PC-3 (cell line): ENCODE measurements around the gene PREB. TPM values are rescaled to one million over a fixed set of nuclear protein-coding genes. Genes with fewer than 3 reads are reported as not detected.

Experiments
- ATAC-seq: fragments of 200-7000 bp; cut with Tn5 transposase; 2 replicates; pipeline ENCODE4 v1.9.1; 2020; ENCODE audit warnings: mild to moderate bottlenecking, moderate library complexity
- Bru-seq: library from RNA; stranded (reverse); fragments of 400-500 nt; gene quantifications from one replicate; lab custom pipeline; 2021; lab: Mats Ljungman, UMichigan
- BruChase-seq, 2 experiments: library from RNA; stranded (reverse); fragments of 400-500 nt; gene quantifications; one replicate each; lab custom pipeline; 2021; lab: Mats Ljungman, UMichigan
- BruUV-seq: library from RNA; stranded (reverse); fragments of 400-500 nt; replicated peaks from 2 replicates; lab custom pipeline; 2021; lab: Mats Ljungman, UMichigan
- CTCF ChIA-PET: fragments of 300-600 bp; sonication (Branson Sonifier 250); formaldehyde crosslinking; loops from one replicate; lab custom pipeline; 2022; ENCODE audit warnings: antibody characterized with exemption; lab: Charles Lee
- POLR2A ChIA-PET: fragments of 300-600 bp; sonication (Branson Sonifier 250); formaldehyde crosslinking; loops from one replicate; lab custom pipeline; 2022; ENCODE audit warnings: antibody characterized with exemption; ENCODE audit not compliant: unreplicated experiment; lab: Charles Lee
- DNase-seq: peaks from one replicate; pipeline ENCODE4 v3.0.0-alpha.2; 2015
- H2AFZ ChIP-seq: fragments of 300-600 bp; sonication (generic); 2 replicates; pipeline ENCODE4 v1.6.0; 2016; ENCODE audit warnings: antibody characterized with exemption, low read length
- H3F3A ChIP-seq: fragments of 300-600 bp; sonication (generic); one replicate; pipeline ENCODE4 v1.6.0; 2017; ENCODE audit warnings: antibody characterized with exemption, low read length, control low read depth, mild to moderate bottlenecking; ENCODE audit not compliant: unreplicated experiment
- H3K27ac ChIP-seq: fragments of 300-600 bp; sonication (generic); 2 replicates; pipeline ENCODE4 v1.5.1; 2016; ENCODE audit warnings: mild to moderate bottlenecking, low read length
- H3K27me3 ChIP-seq: fragments of 300-600 bp; sonication (generic); 2 replicates; pipeline ENCODE4 v1.6.1; 2016; ENCODE audit warnings: low read length, mixed read lengths
- H3K36me3 ChIP-seq: fragments of 300-600 bp; sonication (generic); 2 replicates; pipeline ENCODE4 v1.6.1; 2016; ENCODE audit warnings: low read depth, mixed run types, low read length, mixed read lengths
- H3K4me1 ChIP-seq: fragments of 300-600 bp; sonication (generic); 2 replicates; pipeline ENCODE4 v1.5.1; 2016; ENCODE audit warnings: low read length; ENCODE audit not compliant: insufficient read depth
- H3K4me2 ChIP-seq: fragments of 300-600 bp; sonication (generic); 2 replicates; pipeline ENCODE4 v1.6.0; 2016; ENCODE audit warnings: low read length
- H3K4me3 ChIP-seq: fragments of 300-600 bp; sonication (generic); 2 replicates; pipeline ENCODE4 v1.5.1; 2016; ENCODE audit warnings: mild to moderate bottlenecking, low read length, mixed read lengths
- H3K79me2 ChIP-seq: fragments of 300-600 bp; sonication (generic); 2 replicates; pipeline ENCODE4 v1.6.1; 2017; ENCODE audit warnings: low read length, mixed read lengths
- H3K9ac ChIP-seq: fragments of 300-600 bp; sonication (generic); 2 replicates; pipeline ENCODE4 v1.6.0; 2016; ENCODE audit warnings: mild to moderate bottlenecking, low read length
- H3K9me2 ChIP-seq: fragments of 300-600 bp; sonication (generic); replicated peaks from 2 replicates; pipeline ENCODE4 v1.6.1; 2016; ENCODE audit warnings: mixed run types, low read length, mixed read lengths
- H3K9me3 ChIP-seq: fragments of 300-600 bp; sonication (generic); 2 replicates; pipeline ENCODE4 v1.6.1; 2016; ENCODE audit warnings: low read length, mixed read lengths
- H4K20me1 ChIP-seq: fragments of 300-600 bp; sonication (generic); 2 replicates; pipeline ENCODE4 v1.6.1; 2016; ENCODE audit warnings: low read length, mixed read lengths
- EZH2 ChIP-seq: fragments of 300-600 bp; sonication (generic); IDR thresholded peaks from one replicate; pipeline ENCODE4 v1.6.1; 2017; ENCODE audit warnings: antibody characterized with exemption, mild to moderate bottlenecking, low read length; ENCODE audit not compliant: unreplicated experiment
- EZH2phosphoT487 ChIP-seq: fragments of 300-600 bp; sonication (generic); IDR thresholded peaks from 2 replicates; pipeline ENCODE4 v1.6.1; 2018; ENCODE audit warnings: mild to moderate bottlenecking, antibody characterized with exemption, low read length, borderline replicate concordance
- intact Hi-C: fragments of 100-400 bp; cut with micrococcal nuclease; formaldehyde crosslinking; loops from 2 replicates; pipeline ENCODE4 v1.9.0; 2023
- long read RNA-seq: library from polyadenylated mRNA; unstranded; transcript quantifications from one replicate; pipeline ENCODE4 v2.0.0, GENCODE V29; 2021; ENCODE audit not compliant: unreplicated experiment
- total RNA-seq: library from RNA; depleted of rRNA; stranded (reverse); fragments of >200 nt; gene quantifications from 2 replicates; pipeline ENCODE4 v1.2.3, GENCODE V29; 2014; rRNA removed
- TF ChIP-seq, protein P1 (sequence below): fragments of 300-600 bp; sonication (generic); conservative IDR thresholded peaks from 2 replicates; pipeline ENCODE4 v1.5.1; 2017; ENCODE audit warnings: antibody characterized with exemption, low read depth, mild to moderate bottlenecking, low read length

The PREB gene, protein sequence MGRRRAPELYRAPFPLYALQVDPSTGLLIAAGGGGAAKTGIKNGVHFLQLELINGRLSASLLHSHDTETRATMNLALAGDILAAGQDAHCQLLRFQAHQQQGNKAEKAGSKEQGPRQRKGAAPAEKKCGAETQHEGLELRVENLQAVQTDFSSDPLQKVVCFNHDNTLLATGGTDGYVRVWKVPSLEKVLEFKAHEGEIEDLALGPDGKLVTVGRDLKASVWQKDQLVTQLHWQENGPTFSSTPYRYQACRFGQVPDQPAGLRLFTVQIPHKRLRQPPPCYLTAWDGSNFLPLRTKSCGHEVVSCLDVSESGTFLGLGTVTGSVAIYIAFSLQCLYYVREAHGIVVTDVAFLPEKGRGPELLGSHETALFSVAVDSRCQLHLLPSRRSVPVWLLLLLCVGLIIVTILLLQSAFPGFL
- total RNA-seq, result 85.6 and 103 TPM in 2 replicates
- percentile 87 among the genes with signal in this experiment for Bru-seq, nascent RNA
- BruChase-seq, experiment 1, labeled RNA remaining after a 6-hour chase, result percentile 93 among the genes with signal in this experiment
- percentile 86 among the genes with signal in this experiment for BruChase-seq, experiment 2, labeled RNA remaining after a 2-hour chase
- long read RNA-seq, transcript PREB-201 (9 exons, 2,166 nt), result major isoform, 145 of 202 reads
- long read RNA-seq, partial matches to known transcripts, result 27 of 202 reads
- long read RNA-seq, other reads (novel, unspliced or antisense), result 30 of 202 reads

DNA sequence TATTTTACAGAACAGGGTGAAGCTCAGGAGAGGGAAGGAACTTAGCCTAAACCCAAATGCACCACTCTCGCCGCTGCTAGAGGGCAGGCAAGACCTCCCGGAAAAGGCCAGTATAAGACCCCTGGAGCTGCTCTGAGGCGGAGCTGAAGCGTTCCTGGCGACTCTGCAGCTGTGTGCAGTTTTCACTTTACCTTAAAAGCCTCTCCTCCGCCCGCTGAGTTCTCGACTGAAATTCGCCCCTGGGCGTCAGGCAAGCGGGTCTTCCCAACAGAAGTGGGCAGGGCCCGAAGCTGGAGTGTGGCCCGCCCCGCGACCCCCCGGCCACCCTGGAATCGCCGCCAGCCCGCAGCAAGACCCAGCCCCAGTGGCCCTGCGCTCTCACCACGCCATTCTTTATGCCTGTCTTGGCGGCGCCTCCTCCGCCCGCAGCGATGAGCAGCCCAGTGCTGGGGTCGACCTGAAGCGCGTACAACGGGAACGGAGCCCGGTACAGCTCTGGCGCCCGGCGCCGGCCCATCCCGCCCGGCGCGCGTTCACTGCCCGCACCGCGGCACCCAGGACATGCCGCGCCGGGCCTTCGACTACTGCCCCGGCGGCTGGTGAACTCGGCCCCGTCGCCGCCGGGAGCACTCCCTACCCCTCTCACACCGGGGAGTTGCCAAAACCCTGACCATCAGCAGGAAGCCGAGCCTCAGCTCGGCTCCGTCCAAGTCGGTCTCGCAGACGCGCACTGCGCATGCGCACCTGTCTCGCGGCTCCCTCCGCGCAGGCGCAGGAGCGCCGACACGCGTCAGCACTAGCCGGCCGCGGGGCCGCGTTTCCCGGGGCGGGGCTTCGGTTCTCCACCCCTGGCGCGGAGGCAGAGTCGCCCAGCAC lies at the start of gene PREB:
PREB (minus strand) TSS at position 732 of the 876 bp plus-strand sequence; CDS start at position 517, 215 bp downstream.
- TF ChIP-seq, protein P1, sequence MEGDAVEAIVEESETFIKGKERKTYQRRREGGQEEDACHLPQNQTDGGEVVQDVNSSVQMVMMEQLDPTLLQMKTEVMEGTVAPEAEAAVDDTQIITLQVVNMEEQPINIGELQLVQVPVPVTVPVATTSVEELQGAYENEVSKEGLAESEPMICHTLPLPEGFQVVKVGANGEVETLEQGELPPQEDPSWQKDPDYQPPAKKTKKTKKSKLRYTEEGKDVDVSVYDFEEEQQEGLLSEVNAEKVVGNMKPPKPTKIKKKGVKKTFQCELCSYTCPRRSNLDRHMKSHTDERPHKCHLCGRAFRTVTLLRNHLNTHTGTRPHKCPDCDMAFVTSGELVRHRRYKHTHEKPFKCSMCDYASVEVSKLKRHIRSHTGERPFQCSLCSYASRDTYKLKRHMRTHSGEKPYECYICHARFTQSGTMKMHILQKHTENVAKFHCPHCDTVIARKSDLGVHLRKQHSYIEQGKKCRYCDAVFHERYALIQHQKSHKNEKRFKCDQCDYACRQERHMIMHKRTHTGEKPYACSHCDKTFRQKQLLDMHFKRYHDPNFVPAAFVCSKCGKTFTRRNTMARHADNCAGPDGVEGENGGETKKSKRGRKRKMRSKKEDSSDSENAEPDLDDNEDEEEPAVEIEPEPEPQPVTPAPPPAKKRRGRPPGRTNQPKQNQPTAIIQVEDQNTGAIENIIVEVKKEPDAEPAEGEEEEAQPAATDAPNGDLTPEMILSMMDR, result 0 out of 2 replicates have a peak, but pooled peaks have one; percentile 27
- no peak for TF ChIP-seq EZH2phosphoT487
- no peak for TF ChIP-seq EZH2
- ChIA-PET POLR2A (interaction anchor here (0.5 to 0.6 kb wide), 2 partner anchors 58 to 113 kb away, joined by 6 to 13 read pairs; no protein-coding TSS in a partner anchor), CTCF (interaction anchor here (0.5 to 0.6 kb wide), 2 partner anchors 145 to 170 kb away, joined by 4 to 8 read pairs; no protein-coding TSS in a partner anchor)
- Histone ChIP-seq H3K79me2 (peaks cover 22% of the 10 kb centered on the region), H3K4me3 (peak within 1 kb of the TSS; percentile 97), H3K27ac (no peak within 1 kb of the TSS), H2AFZ (peak within 1 kb of the TSS; percentile 79), H3K36me3 (peaks cover 12% of the 10 kb centered on the region), H3K4me1 (peaks cover 9% of the 10 kb centered on the region), H3K4me2 (peak within 1 kb of the TSS; percentile 94), H4K20me1 (peaks cover 9% of the 10 kb centered on the region; the same call in 1 of the 2 replicates), H3K27me3 (no peaks in the 10 kb centered on the region), H3F3A (no peaks in the 10 kb centered on the region), H3K9me3 (no peaks in the 10 kb centered on the region), H3K9ac (peak within 1 kb of the TSS; percentile 93), H3K9me2 (no peaks in the 10 kb centered on the region)
- intact Hi-C loops, result no loop called here
- peak; percentile 93 for ATAC-seq
- no TSS peak for BruUV-seq
- DNase-seq, result peak; percentile 98

DNA sequence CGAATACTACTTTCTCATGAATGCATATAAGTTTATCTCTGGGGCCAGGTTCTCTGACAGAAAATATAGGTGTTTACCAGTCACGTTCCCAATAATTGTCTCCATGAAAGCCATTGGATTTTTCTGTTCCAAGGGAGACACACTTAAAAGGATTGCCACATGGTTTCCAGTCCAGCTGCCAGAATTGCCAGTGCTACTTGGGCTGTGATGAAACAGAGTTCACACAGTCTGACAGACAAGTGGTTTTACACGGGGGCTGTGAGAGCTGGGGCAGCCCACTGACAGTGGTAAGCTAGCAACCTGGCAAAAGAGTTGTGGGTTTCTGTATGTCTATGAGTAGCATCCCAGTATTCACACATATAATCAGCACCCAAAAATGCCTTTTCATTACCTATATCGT lies 49.7 kb upstream of the PREB start:
- ChIA-PET POLR2A (no interaction called here), CTCF (no interaction called here)
- Histone ChIP-seq H3K4me1 (no peaks in the 10 kb centered on the region), H3K4me3 (no peak overlapping the region), H3K27me3 (peaks cover 13% of the 10 kb centered on the region), H3K4me2 (no peak overlapping the region), H2AFZ (no peak overlapping the region), H3K9me3 (no peaks in the 10 kb centered on the region), H3F3A (no peaks in the 10 kb centered on the region), H3K9ac (no peak overlapping the region), H3K79me2 (no peaks in the 10 kb centered on the region), H4K20me1 (no peaks in the 10 kb centered on the region), H3K27ac (no peak overlapping the region), H3K9me2 (no peaks in the 10 kb centered on the region), H3K36me3 (no peaks in the 10 kb centered on the region)
- TF ChIP-seq EZH2 (no peak), EZH2phosphoT487 (no peak)
- TF ChIP-seq, protein P1, result no peak
- DNase-seq (no peak), ATAC-seq (no peak)
- BruUV-seq, result no TSS peak
- intact Hi-C loops, result no loop called here
